Endodermal cell (in vitro differentiated cells): Measurements from ENCODE around the gene FRMPD3. TPM values are rescaled to one million over a fixed set of nuclear protein-coding genes. Genes with fewer than 3 reads are reported as not detected.
A peak's percentile ranks its signal among the peaks of the same experiment; 100 is the strongest.

Experiments used
- DNase-seq: peaks from one replicate; pipeline ENCODE4 v3.0.0-alpha.2; 2017
- H3K27ac ChIP-seq: 2 replicates; pipeline ENCODE4 v1.5.1; 2013; ENCODE audit warnings: mild to moderate bottlenecking, low read depth, low read length, moderate library complexity
- H3K27me3 ChIP-seq: 2 replicates; pipeline ENCODE4 v1.6.1; 2013; ENCODE audit warnings: mild to moderate bottlenecking, low read length, moderate library complexity; ENCODE audit not compliant: insufficient read depth, control insufficient read depth, poor library complexity, severe bottlenecking
- H3K36me3 ChIP-seq: 2 replicates; pipeline ENCODE4 v1.7.0; 2013; ENCODE audit warnings: mild to moderate bottlenecking, low read length, moderate library complexity; ENCODE audit not compliant: control insufficient read depth, insufficient read depth
- H3K4me1 ChIP-seq: one replicate; pipeline ENCODE4 v1.7.0; 2013; ENCODE audit warnings: low read length; ENCODE audit not compliant: control insufficient read depth, insufficient read depth
- H3K4me3 ChIP-seq: 2 replicates; pipeline ENCODE4 v1.5.1; 2013; ENCODE audit warnings: mild to moderate bottlenecking, low read length, moderate library complexity
- H3K9ac ChIP-seq: 2 replicates; pipeline ENCODE4 v1.6.1; 2013; ENCODE audit warnings: mild to moderate bottlenecking, low read length, moderate library complexity; ENCODE audit not compliant: poor library complexity, severe bottlenecking; ENCODE audit errors: extremely low read depth
- H3K9me3 ChIP-seq: 2 replicates; pipeline ENCODE4 v1.6.1; 2013; ENCODE audit warnings: mild to moderate bottlenecking, low read length, moderate library complexity; ENCODE audit not compliant: control insufficient read depth
- H3K27ac Mint-ChIP-seq: 2 replicates; pipeline ENCODE4 v1.8.0; 2020; ENCODE audit warnings: mixed read lengths
- H3K27me3 Mint-ChIP-seq: 2 replicates; pipeline ENCODE4 v1.8.0; 2021; ENCODE audit warnings: mild to moderate bottlenecking, mixed read lengths; ENCODE audit not compliant: insufficient read depth
- H3K36me3 Mint-ChIP-seq: 2 replicates; pipeline ENCODE4 v1.8.0; 2020; ENCODE audit warnings: low read depth, mixed read lengths
- H3K4me1 Mint-ChIP-seq: 2 replicates; pipeline ENCODE4 v1.8.0; 2020; ENCODE audit warnings: mixed read lengths
- H3K4me3 Mint-ChIP-seq: 2 replicates; pipeline ENCODE4 v1.8.0; 2020; ENCODE audit warnings: mild to moderate bottlenecking, moderate library complexity, mixed read lengths
- H3K9me3 Mint-ChIP-seq: 2 replicates; pipeline ENCODE4 v1.8.0; 2020; ENCODE audit warnings: mild to moderate bottlenecking, mixed read lengths
- WGBS, 2 experiments: methylation state at CpG; one replicate each; pipeline versions ENCODE4 v1.1.5 to v1.1.7; 2013; ENCODE audit warnings: missing lambda C conversion rate in 2 of 2, mixed read lengths in 1 of 2; ENCODE audit not compliant: insufficient coverage in 1 of 2, insufficient read length in 1 of 2; 5-methylcytosine and 5-hydroxymethylcytosine counted together
- total RNA-seq, 2 donors: library from RNA; stranded (reverse); fragmentation: NEBNext Ultra II Directional in 1 of 2; extraction: Animal tissue kit (Norgen Biotek cat#: 25700) in 1 of 2; gene quantifications; 2 replicates in 1 of 2; 3 replicates in 1 of 2; pipeline ENCODE4 v1.2.1, GENCODE V29; 2021
- TF ChIP-seq, protein P1 (sequence below): fragments of 200-600 bp; sonication (generic); conservative IDR thresholded peaks from 2 replicates; pipeline ENCODE4 v1.5.0; 2021; ENCODE audit warnings: antibody characterized with exemption, mild to moderate bottlenecking

The FRMPD3 gene
- total RNA-seq, 2 donors from 2014 or later = 0.24 TPM; not detected in 1

DNA sequence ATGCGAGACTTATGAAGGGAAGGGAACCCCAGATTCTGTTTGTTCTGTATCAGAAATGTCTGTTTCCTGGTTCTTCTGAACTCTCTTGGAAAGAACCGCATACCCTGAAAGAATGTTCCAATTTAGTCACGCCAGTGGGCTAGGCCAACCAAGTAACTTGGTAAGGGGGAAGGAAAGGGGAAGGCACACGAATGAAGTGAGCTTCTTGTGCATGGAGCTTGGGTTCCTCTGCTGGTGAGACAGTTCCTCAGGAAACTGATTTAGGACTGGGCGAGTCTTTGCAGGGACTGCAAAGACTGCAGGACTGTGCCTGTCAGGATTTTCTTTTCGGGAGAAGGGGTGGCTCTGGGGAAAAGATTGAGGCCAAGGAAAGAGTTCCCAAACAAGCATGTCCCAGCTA lies 35.6 kb downstream of the FRMPD3 start:
- TF ChIP-seq, protein P1, sequence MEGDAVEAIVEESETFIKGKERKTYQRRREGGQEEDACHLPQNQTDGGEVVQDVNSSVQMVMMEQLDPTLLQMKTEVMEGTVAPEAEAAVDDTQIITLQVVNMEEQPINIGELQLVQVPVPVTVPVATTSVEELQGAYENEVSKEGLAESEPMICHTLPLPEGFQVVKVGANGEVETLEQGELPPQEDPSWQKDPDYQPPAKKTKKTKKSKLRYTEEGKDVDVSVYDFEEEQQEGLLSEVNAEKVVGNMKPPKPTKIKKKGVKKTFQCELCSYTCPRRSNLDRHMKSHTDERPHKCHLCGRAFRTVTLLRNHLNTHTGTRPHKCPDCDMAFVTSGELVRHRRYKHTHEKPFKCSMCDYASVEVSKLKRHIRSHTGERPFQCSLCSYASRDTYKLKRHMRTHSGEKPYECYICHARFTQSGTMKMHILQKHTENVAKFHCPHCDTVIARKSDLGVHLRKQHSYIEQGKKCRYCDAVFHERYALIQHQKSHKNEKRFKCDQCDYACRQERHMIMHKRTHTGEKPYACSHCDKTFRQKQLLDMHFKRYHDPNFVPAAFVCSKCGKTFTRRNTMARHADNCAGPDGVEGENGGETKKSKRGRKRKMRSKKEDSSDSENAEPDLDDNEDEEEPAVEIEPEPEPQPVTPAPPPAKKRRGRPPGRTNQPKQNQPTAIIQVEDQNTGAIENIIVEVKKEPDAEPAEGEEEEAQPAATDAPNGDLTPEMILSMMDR = peak; percentile 39
- H3K27ac ChIP-seq = no peak overlapping the region
- Mint-ChIP-seq H3K36me3 (no peaks in the 10 kb centered on the region), H3K9me3 (peaks cover 58% of the 10 kb centered on the region), H3K27ac (no peak overlapping the region), H3K4me3 (no peak overlapping the region), H3K4me1 (no peaks in the 10 kb centered on the region), H3K27me3 (peaks cover 19% of the 10 kb centered on the region)
- no peaks in the 10 kb centered on the region for H3K27me3 ChIP-seq
- no peaks in the 10 kb centered on the region for H3K9me3 ChIP-seq
- no peaks in the 10 kb centered on the region for H3K4me1 ChIP-seq
- H3K9ac ChIP-seq = no peak overlapping the region
- 93 to 100% methylated on average over 1 to 6 of the region's 6 CpGs for WGBS, 2 experiments
- H3K36me3 ChIP-seq = no peaks in the 10 kb centered on the region
- H3K4me3 ChIP-seq = no peak overlapping the region
- DNase-seq = peak; percentile 51

DNA sequence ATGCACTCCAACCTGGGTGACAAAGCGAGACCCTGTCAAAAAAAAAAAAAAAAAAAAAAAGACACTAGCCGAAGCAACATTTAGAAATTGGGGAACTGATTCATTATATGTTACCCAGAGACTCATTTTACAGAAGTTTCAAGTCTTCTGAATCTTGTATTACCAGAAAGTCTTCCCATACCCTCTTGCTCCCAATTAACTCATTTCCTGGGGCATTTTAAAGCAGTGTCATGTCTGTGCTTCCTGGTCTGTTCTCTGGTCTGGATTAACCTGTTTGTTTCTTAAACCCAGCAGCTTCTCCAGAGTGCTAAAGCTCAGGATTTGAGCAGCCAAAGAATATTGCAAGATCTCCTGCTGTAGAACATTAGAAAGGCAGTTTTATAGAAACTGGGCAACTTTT lies 43.7 kb downstream of the FRMPD3 start:
- H3K27me3 ChIP-seq = no peaks in the 10 kb centered on the region
- H3K4me3 Mint-ChIP-seq = no peak overlapping the region
- TF ChIP-seq, protein P1 = no peak
- no CpG with 5 or more reads among the region's 2 CpGs for WGBS, 2 experiments
- no peak overlapping the region for H3K27ac Mint-ChIP-seq
- H3K4me1 Mint-ChIP-seq = no peaks in the 10 kb centered on the region
- H3K4me1 ChIP-seq = no peaks in the 10 kb centered on the region
- H3K9me3 Mint-ChIP-seq = peaks cover 21% of the 10 kb centered on the region
- no peak overlapping the region for H3K9ac ChIP-seq
- no peak overlapping the region for H3K27ac ChIP-seq
- no peaks in the 10 kb centered on the region for H3K36me3 ChIP-seq
- no peak for DNase-seq
- peaks cover 12% of the 10 kb centered on the region for H3K27me3 Mint-ChIP-seq
- H3K9me3 ChIP-seq = no peaks in the 10 kb centered on the region
- H3K36me3 Mint-ChIP-seq = no peaks in the 10 kb centered on the region
- H3K4me3 ChIP-seq = no peak overlapping the region

DNA sequence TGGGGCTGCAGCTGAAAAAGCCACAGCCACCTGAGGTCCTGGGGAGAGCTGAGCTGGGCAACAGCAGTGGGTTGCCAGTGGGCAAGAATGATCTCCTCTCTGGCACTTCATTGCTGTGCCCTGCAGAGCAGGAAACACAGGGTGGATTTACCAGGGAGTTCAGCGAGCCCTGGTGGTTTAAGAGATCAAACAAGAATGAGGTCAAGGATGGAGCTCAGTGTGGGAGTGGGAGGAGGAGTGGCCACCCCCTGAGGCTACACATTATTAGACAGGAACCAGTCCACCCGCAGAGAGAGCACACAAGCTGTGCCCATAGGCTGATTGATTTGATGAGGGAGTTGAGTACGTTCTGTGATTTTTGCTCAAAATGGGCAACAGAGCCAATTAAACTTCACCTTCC lies 47.3 kb downstream of the FRMPD3 start:
- H3K27ac ChIP-seq = no peak overlapping the region

More for the DNA sequence above, 47.3 kb downstream of the FRMPD3 start:
- Histone ChIP-seq H3K9me3 (no peaks in the 10 kb centered on the region), H3K4me1 (no peaks in the 10 kb centered on the region), H3K27me3 (peaks cover 6% of the 10 kb centered on the region), H3K4me3 (no peak overlapping the region), H3K9ac (no peak overlapping the region), H3K36me3 (no peaks in the 10 kb centered on the region)
- 80 to 96% methylated on average over 1 to 2 of the region's 3 CpGs for WGBS, 2 experiments
- Mint-ChIP-seq H3K27ac (no peak overlapping the region), H3K4me3 (no peak overlapping the region), H3K36me3 (no peaks in the 10 kb centered on the region), H3K9me3 (peaks cover 16% of the 10 kb centered on the region), H3K4me1 (no peaks in the 10 kb centered on the region), H3K27me3 (peaks cover 20% of the 10 kb centered on the region)
- no peak for DNase-seq
- TF ChIP-seq, protein P1 = no peak

Other genes starting within 250 kb of the FRMPD3 start
- gene NUP62CL, start 243.2 kb upstream of the FRMPD3 start, total RNA-seq = 10 to 100 TPM in 1 of 2 donors, 1 to 10 TPM in 1; 6.4 to 12.5 TPM
- not detected for gene DNAAF6, start 243.0 kb upstream of the FRMPD3 start, total RNA-seq
- 10 to 100 TPM; 51.6 to 62.7 TPM for gene PRPS1, start 178.9 kb downstream of the FRMPD3 start, total RNA-seq